Endometrial microvascular endothelial cells (primary cell): ENCODE measurements around the gene PCDHB9. TPM values are rescaled to one million over a fixed set of nuclear protein-coding genes. Genes with fewer than 3 reads are reported as not detected.
"Not testable (repeated sequence)": the region's sequence is repeated elsewhere in the genome, so short reads cannot be mapped to it uniquely, and the experiment has no call there.

Experiments used
- in situ Hi-C: cut with HindIII; loops from 2 replicates; pipeline ENCODE4 v1.10.0; 2017; ENCODE audit warnings: low sequenced_read_pairs, low pct_unique_long_range_greater_than_20kb; ENCODE audit errors: inconsistent ontology term
- total RNA-seq: library from RNA; depleted of rRNA; stranded (reverse); fragments of >200 nt; gene quantifications from one replicate; pipeline ENCODE4 v1.2.3, GENCODE V29; 2015; ENCODE audit errors: inconsistent ontology term

PCDHB9 gene
- total RNA-seq, 1 donor from 2014 or later = not detected

DNA sequence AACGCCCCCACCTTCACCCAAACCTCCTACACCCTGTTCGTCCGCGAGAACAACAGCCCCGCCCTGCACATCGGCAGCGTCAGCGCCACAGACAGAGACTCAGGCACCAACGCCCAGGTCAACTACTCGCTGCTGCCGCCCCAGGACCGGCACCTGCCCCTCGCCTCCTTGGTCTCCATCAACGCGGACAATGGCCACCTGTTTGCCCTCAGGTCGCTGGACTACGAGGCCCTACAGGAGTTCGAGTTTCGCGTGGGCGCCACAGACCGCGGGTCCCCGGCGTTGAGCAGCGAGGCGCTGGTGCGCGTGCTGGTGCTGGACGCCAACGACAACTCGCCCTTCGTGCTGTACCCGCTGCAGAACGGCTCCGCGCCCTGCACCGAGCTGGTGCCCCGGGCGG, 37.9 kb downstream of the PCDHB9 start:
- in situ Hi-C loops = not testable (repeated sequence)

GRCh38 chr5:141225421-141225820, 38.5 kb downstream of the PCDHB9 start:
- in situ Hi-C loops = not testable (repeated sequence)

DNA sequence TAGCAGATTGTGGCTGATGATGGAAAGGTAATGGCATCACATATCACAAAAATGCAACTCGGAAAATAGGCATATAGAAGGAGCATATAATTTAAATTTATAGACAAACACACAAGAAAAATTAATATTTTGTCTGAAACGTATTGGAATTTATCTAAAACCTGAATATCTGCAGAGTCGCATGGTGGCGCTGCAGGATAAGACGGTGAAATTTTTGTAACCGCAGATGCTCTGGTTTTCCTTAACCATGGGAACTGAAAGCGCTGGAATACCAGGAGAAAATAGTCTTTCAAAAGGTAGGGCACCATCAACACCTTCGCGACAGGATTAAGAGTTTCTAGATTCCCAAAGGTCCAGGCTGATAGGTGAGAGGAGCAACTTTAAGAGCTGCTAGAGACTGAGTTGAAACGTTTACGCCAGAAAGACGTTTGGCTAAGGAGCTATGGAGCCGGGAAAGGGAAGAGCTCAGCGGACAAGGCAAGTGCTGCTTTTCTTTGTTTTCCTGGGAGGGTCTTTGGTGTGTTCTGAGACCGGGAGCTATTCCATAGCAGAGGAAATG, 47.2 kb downstream of the PCDHB9 start:
- in situ Hi-C loops = no loop called here

DNA sequence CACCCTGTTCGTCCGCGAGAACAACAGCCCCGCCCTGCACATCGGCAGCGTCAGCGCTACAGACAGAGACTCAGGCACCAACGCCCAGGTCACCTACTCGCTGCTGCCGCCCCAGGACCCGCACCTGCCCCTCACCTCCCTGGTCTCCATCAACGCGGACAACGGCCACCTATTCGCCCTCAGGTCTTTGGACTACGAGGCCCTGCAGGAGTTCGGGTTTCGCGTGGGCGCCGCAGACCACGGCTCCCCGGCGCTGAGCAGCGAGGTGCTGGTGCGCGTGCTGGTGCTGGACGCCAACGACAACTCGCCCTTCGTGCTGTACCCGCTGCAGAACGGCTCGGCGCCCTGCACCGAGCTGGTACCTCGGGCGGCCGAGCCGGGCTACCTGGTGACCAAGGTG, 49.0 kb downstream of the PCDHB9 start:
- in situ Hi-C loops = not testable (repeated sequence)

DNA sequence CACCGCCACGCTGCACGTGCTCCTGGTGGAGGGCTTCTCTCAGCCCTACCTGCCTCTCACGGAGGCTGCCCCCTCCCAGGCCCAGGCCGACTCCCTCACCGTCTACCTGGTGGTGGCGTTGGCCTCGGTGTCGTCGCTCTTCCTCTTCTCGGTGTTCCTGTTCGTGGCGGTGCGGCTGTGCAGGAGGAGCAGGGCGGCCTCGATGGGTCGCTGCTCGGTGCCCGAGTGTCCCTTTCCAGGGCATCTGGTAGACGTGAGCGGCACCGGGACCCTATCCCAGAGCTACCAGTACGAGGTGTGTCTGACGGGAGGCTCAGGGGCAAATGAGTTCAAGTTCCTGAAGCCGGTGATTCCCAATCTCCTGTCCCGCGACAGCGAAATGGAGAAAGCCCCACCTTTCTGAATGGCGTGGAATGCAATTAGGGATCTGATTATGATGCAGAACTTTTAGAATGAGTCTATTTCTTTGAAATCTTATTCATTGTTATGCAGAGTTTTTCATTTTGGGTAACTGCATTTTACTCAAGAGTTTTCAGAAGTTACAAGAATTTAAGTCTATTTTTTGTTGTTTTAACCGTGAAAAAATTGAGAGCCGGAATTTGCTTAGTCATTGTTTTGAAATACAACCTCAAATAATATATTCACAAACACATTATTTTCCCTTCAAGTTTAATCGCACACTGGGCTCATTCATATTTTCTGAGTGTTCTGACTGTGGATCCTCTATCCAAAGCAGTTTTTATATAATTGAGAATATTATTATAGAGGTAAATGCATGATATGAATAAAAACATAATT, 49.8 kb downstream of the PCDHB9 start:
- in situ Hi-C loops = no loop called here

Other genes starting within 250 kb of the PCDHB9 start
- not detected for gene PCDHAC2, start 220.7 kb upstream of the PCDHB9 start, total RNA-seq
- not detected for gene PCDHB1, start 135.8 kb upstream of the PCDHB9 start, total RNA-seq
- 0.28 TPM for gene PCDHB2, start 92.5 kb upstream of the PCDHB9 start, total RNA-seq
- 0.19 TPM for gene PCDHB3, start 86.7 kb upstream of the PCDHB9 start, total RNA-seq
- 0.09 TPM for gene PCDHB4, start 65.3 kb upstream of the PCDHB9 start, total RNA-seq
- gene PCDHB5, start 52.0 kb upstream of the PCDHB9 start, total RNA-seq = 1.4 TPM
- gene PCDHB6, start 37.1 kb upstream of the PCDHB9 start, total RNA-seq = 0.28 TPM
- 1.2 TPM for gene PCDHB7, start 14.5 kb upstream of the PCDHB9 start, total RNA-seq
- gene PCDHB8, start 9.4 kb upstream of the PCDHB9 start, total RNA-seq = not detected
- gene PCDHB16, start 4.8 kb upstream of the PCDHB9 start, total RNA-seq = 0.28 TPM
- gene PCDHB10, start 5.2 kb downstream of the PCDHB9 start, total RNA-seq = 0.19 TPM
- gene PCDHB11, start 12.5 kb downstream of the PCDHB9 start, total RNA-seq = 0.19 TPM
- not detected for gene PCDHB12, start 21.6 kb downstream of the PCDHB9 start, total RNA-seq
- gene PCDHB13, start 26.8 kb downstream of the PCDHB9 start, total RNA-seq = 0.65 TPM
- 0.37 TPM for gene PCDHB14, start 36.2 kb downstream of the PCDHB9 start, total RNA-seq
- gene PCDHB15, start 58.2 kb downstream of the PCDHB9 start, total RNA-seq = not detected
- gene SLC25A2, start 116.9 kb downstream of the PCDHB9 start, total RNA-seq = 0.09 TPM
- gene TAF7, start 133.6 kb downstream of the PCDHB9 start, total RNA-seq = 45.0 TPM
- gene PCDHGA1, start 143.4 kb downstream of the PCDHB9 start, total RNA-seq = 0.09 TPM
- 0.84 TPM for gene PCDHGA2, start 151.6 kb downstream of the PCDHB9 start, total RNA-seq
- gene PCDHGA3, start 156.7 kb downstream of the PCDHB9 start, total RNA-seq = 1.3 TPM
- gene PCDHGB1, start 162.9 kb downstream of the PCDHB9 start, total RNA-seq = 0.74 TPM
- gene PCDHGA4, start 167.9 kb downstream of the PCDHB9 start, total RNA-seq = 3.2 TPM
- 2.0 TPM for gene PCDHGB2, start 172.8 kb downstream of the PCDHB9 start, total RNA-seq
- 0.46 TPM for gene PCDHGA5, start 177.0 kb downstream of the PCDHB9 start, total RNA-seq
- gene PCDHGB3, start 183.1 kb downstream of the PCDHB9 start, total RNA-seq = 0.65 TPM
- 1.2 TPM for gene PCDHGA6, start 186.7 kb downstream of the PCDHB9 start, total RNA-seq
- gene PCDHGA7, start 195.6 kb downstream of the PCDHB9 start, total RNA-seq = 1.0 TPM
- gene PCDHGB4, start 200.5 kb downstream of the PCDHB9 start, total RNA-seq = 2.4 TPM
- under 0.01 TPM for gene PCDHGA8, start 205.5 kb downstream of the PCDHB9 start, total RNA-seq
- gene PCDHGB5, start 210.8 kb downstream of the PCDHB9 start, total RNA-seq = 3.7 TPM
- gene PCDHGA9, start 215.6 kb downstream of the PCDHB9 start, total RNA-seq = 0.19 TPM
- 1.0 TPM for gene PCDHGB6, start 220.9 kb downstream of the PCDHB9 start, total RNA-seq
- 1.1 TPM for gene PCDHGA10, start 225.8 kb downstream of the PCDHB9 start, total RNA-seq
- gene PCDHGB7, start 230.5 kb downstream of the PCDHB9 start, total RNA-seq = 1.2 TPM
- gene PCDHGA11, start 233.9 kb downstream of the PCDHB9 start, total RNA-seq = 4.5 TPM
- 0.74 TPM for gene PCDHGA12, start 243.3 kb downstream of the PCDHB9 start, total RNA-seq